Panc1 (cell line): ENCODE measurements around the gene LTO1. TPM values are rescaled to one million over a fixed set of nuclear protein-coding genes. Genes with fewer than 3 reads are reported as not detected.

Experiments used
- ATAC-seq: fragments of 200-7000 bp; cut with Tn5 transposase; 2 replicates; pipeline ENCODE4 v1.9.1; 2020; ENCODE audit warnings: mild to moderate bottlenecking, moderate library complexity
- BruUV-seq: library from RNA; stranded (reverse); fragments of 400-500 nt; replicated peaks from 2 replicates; lab custom pipeline; 2021; lab: Mats Ljungman, UMichigan
- CTCF ChIA-PET: fragments of 300-600 bp; sonication (Branson Sonifier 250); formaldehyde crosslinking; loops from one replicate; lab custom pipeline; 2022; ENCODE audit warnings: antibody characterized with exemption; lab: Charles Lee
- POLR2A ChIA-PET: fragments of 300-600 bp; sonication (Branson Sonifier 250); formaldehyde crosslinking; loops from one replicate; lab custom pipeline; 2022; ENCODE audit warnings: antibody characterized with exemption; lab: Charles Lee
- DNase-seq: peaks from one replicate; pipeline ENCODE4 v3.0.0-alpha.2; 2010; ENCODE audit warnings: low read depth, low spot score
- H3K27ac ChIP-seq: 2 replicates; pipeline ENCODE4 v1.5.1; 2011; ENCODE audit warnings: mild to moderate bottlenecking, low read length, inconsistent platforms
- H3K27me3 ChIP-seq: fragments of 200-500 bp; sonication (Bioruptor generic); 2 replicates; pipeline ENCODE4 v1.6.0; 2014; ENCODE audit warnings: low read length, inconsistent platforms; ENCODE audit not compliant: control insufficient read depth, insufficient read depth
- H3K36me3 ChIP-seq: fragments of 200-500 bp; sonication (Bioruptor generic); 2 replicates; pipeline ENCODE4 v1.5.1; 2014; ENCODE audit warnings: inconsistent platforms, mild to moderate bottlenecking, low read length, moderate library complexity; ENCODE audit not compliant: control insufficient read depth, insufficient read depth
- H3K4me1 ChIP-seq: 2 replicates; pipeline ENCODE4 v1.5.1; 2011; ENCODE audit warnings: inconsistent platforms, mild to moderate bottlenecking, low read length, moderate library complexity; ENCODE audit not compliant: control insufficient read depth, insufficient read depth
- H3K4me3 ChIP-seq, 2 experiments: 2 replicates each; pipeline ENCODE4 v1.5.1; 2011 to 2012; ENCODE audit warnings: low read depth in 2 of 2, low read length in 2 of 2, mild to moderate bottlenecking in 2 of 2, inconsistent platforms in 1 of 2, moderate library complexity in 1 of 2
- H3K9me3 ChIP-seq: fragments of 200-500 bp; sonication (Bioruptor generic); 2 replicates; pipeline ENCODE4 v1.5.1; 2014; ENCODE audit warnings: low read depth, mild to moderate bottlenecking, inconsistent platforms, low read length, moderate library complexity; ENCODE audit not compliant: control insufficient read depth, insufficient read depth
- POLR2AphosphoS5 ChIP-seq: IDR thresholded peaks from 2 replicates; pipeline ENCODE4 v1.6.1; 2012; ENCODE audit warnings: mild to moderate bottlenecking, low read depth, low read length, moderate library complexity
- SIN3A ChIP-seq: IDR thresholded peaks from 2 replicates; pipeline ENCODE4 v1.6.1; 2012; ENCODE audit warnings: low read depth, mild to moderate bottlenecking, low read length, moderate library complexity, borderline replicate concordance; ENCODE audit not compliant: insufficient read depth
- TCF7L2 ChIP-seq: IDR thresholded peaks from 2 replicates; pipeline ENCODE4 v1.6.1; 2011; ENCODE audit warnings: mild to moderate bottlenecking, low read depth, low read length, inconsistent platforms
- in situ Hi-C: cut with HindIII; loops from 2 replicates; pipeline ENCODE4 v1.10.0; 2016; ENCODE audit warnings: low sequenced_read_pairs, low pct_unique_long_range_greater_than_20kb
- intact Hi-C: fragments of 100-400 bp; cut with micrococcal nuclease; formaldehyde crosslinking; loops from one replicate; pipeline ENCODE4 v1.10.0; 2022; ENCODE audit not compliant: unreplicated experiment
- total RNA-seq: library from RNA; stranded (reverse); gene quantifications from one replicate; pipeline ENCODE4 v1.2.1, GENCODE V29; 2021; ENCODE audit not compliant: unreplicated experiment
- TF ChIP-seq, protein P1 (sequence below), 2 experiments: IDR thresholded peaks; 2 replicates each; pipeline ENCODE4 v1.6.1; 2011 to 2012; ENCODE audit warnings: low read depth in 2 of 2, control low read depth in 1 of 2, low read length in 1 of 2, mild to moderate bottlenecking in 1 of 2, moderate library complexity in 1 of 2; ENCODE audit not compliant: insufficient read depth in 1 of 2
- TF ChIP-seq, protein P2 (sequence below): fragments of 450-650 bp; IDR thresholded peaks from 2 replicates; pipeline ENCODE4 v1.5.1; 2017; ENCODE audit warnings: mild to moderate bottlenecking

The LTO1 gene
- total RNA-seq, 1 experiment from 2014 or later, result 28.7 TPM

DNA sequence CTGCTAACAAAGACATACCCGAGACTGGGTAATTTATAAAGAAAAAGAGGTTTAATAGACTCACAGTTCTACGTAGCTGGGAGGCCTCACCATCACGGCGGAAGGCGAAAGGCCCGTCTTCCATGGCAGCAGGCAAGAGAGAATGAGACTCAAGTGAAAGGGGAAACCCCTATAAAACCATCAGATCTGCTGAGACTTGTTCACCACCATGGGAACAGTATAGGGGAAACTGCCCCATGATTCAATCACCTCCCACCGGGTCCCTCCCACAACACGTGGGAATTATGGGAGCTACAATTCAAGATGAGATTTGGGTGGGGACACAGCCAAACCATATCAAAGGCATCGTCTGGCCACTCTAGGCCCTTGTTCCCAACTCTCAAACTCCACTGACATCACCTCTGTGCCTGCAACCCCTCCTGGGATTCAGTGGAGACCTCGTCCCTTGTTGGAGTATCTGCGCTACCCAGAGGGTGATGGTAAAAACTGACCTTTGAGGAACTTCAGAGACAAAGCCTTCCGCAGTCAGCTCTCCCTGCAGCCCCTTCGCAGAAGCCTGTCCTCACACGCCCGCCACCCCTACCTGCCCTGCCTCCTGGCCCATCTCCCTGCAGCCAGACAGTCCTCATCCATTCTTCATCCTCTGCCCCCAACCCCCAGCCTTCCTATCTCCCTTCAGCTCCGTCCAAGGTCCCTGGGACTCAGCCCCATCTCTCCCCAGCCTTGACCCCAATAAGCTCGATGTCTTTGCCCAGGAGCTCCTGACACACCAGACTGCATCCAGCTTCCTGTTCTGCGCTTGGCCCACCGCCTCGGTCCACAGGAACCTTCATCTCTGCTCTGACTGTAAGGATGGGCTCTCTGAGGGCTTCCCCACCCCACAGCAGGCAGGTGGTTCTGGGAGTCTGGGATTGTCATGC, 18.4 kb downstream of the LTO1 start:
- intact Hi-C loops, result no loop called here
- Histone ChIP-seq H3K27me3 (no peaks in the 10 kb centered on the region), H3K27ac (no peak overlapping the region), H3K9me3 (no peaks in the 10 kb centered on the region), H3K36me3 (peaks cover 8% of the 10 kb centered on the region), H3K4me1 (peaks cover 30% of the 10 kb centered on the region), H3K4me3 (no peak overlapping the region)
- ATAC-seq (no peak), DNase-seq (no peak)
- BruUV-seq, result no TSS peak
- TF ChIP-seq, protein P1, sequence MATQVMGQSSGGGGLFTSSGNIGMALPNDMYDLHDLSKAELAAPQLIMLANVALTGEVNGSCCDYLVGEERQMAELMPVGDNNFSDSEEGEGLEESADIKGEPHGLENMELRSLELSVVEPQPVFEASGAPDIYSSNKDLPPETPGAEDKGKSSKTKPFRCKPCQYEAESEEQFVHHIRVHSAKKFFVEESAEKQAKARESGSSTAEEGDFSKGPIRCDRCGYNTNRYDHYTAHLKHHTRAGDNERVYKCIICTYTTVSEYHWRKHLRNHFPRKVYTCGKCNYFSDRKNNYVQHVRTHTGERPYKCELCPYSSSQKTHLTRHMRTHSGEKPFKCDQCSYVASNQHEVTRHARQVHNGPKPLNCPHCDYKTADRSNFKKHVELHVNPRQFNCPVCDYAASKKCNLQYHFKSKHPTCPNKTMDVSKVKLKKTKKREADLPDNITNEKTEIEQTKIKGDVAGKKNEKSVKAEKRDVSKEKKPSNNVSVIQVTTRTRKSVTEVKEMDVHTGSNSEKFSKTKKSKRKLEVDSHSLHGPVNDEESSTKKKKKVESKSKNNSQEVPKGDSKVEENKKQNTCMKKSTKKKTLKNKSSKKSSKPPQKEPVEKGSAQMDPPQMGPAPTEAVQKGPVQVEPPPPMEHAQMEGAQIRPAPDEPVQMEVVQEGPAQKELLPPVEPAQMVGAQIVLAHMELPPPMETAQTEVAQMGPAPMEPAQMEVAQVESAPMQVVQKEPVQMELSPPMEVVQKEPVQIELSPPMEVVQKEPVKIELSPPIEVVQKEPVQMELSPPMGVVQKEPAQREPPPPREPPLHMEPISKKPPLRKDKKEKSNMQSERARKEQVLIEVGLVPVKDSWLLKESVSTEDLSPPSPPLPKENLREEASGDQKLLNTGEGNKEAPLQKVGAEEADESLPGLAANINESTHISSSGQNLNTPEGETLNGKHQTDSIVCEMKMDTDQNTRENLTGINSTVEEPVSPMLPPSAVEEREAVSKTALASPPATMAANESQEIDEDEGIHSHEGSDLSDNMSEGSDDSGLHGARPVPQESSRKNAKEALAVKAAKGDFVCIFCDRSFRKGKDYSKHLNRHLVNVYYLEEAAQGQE (IDR thresholded peaks at IDR 0.05; ENCODE audit: insufficient read depth in 1 of 2, low read depth in 2 of 2, low read length in 1 of 2), result no peak
- no peak for TF ChIP-seq TCF7L2
- no peak for TF ChIP-seq SIN3A
- no peak for TF ChIP-seq POLR2AphosphoS5
- TF ChIP-seq, protein P2, sequence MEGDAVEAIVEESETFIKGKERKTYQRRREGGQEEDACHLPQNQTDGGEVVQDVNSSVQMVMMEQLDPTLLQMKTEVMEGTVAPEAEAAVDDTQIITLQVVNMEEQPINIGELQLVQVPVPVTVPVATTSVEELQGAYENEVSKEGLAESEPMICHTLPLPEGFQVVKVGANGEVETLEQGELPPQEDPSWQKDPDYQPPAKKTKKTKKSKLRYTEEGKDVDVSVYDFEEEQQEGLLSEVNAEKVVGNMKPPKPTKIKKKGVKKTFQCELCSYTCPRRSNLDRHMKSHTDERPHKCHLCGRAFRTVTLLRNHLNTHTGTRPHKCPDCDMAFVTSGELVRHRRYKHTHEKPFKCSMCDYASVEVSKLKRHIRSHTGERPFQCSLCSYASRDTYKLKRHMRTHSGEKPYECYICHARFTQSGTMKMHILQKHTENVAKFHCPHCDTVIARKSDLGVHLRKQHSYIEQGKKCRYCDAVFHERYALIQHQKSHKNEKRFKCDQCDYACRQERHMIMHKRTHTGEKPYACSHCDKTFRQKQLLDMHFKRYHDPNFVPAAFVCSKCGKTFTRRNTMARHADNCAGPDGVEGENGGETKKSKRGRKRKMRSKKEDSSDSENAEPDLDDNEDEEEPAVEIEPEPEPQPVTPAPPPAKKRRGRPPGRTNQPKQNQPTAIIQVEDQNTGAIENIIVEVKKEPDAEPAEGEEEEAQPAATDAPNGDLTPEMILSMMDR, result no peak
- ChIA-PET CTCF (interaction anchor here (0.6 to 1.3 kb wide), 3 partner anchors 13 to 708 kb away, joined by 3 read pairs; no protein-coding TSS in a partner anchor), POLR2A (interaction anchor here (0.5 kb wide), 1 partner anchor 687 kb away, joined by 11 read pairs; no protein-coding TSS in a partner anchor)
- in situ Hi-C loops, result no loop called here

- BruUV-seq, result no TSS peak
- peak; percentile 26 for ATAC-seq
These were observed 19.4 kb downstream of the LTO1 start for GRCh38 chr11:69655479-69656428.

More at GRCh38 chr11:69655479-69656428, 19.4 kb downstream of the LTO1 start:
- H3K4me1 ChIP-seq, result peaks cover 30% of the 10 kb centered on the region
- H3K27me3 ChIP-seq, result no peaks in the 10 kb centered on the region
- no peak for TF ChIP-seq SIN3A
- TF ChIP-seq, protein P1 (IDR thresholded peaks at IDR 0.05; ENCODE audit: insufficient read depth in 1 of 2, low read depth in 2 of 2, low read length in 1 of 2), result no peak
- TF ChIP-seq POLR2AphosphoS5, result no peak
- TF ChIP-seq, protein P2, result no peak
- no peak for TF ChIP-seq TCF7L2
- H3K9me3 ChIP-seq, result no peaks in the 10 kb centered on the region
- peak overlapping the region; percentile 53 for H3K27ac ChIP-seq
- ChIA-PET POLR2A (interaction anchor here (0.6 kb wide), 1 partner anchor 18 kb away, joined by 7 read pairs; no protein-coding TSS in a partner anchor), CTCF (interaction anchor here (0.6 to 0.9 kb wide), 2 partner anchors 554 to 707 kb away, joined by 3 read pairs; no protein-coding TSS in a partner anchor)
- in situ Hi-C loops, result no loop called here
- intact Hi-C loops, result no loop called here
- H3K4me3 ChIP-seq, result no peak overlapping the region
- DNase-seq, result no peak
- H3K36me3 ChIP-seq, result peaks cover 12% of the 10 kb centered on the region
